Liver (tissue), 3 donors: ENCODE measurements around the gene TERF2IP.

Source experiments
- CTCF ChIP-seq: fragments of 150-350 bp; IDR thresholded peaks from 2 replicates; pipeline ENCODE4 v1.5.1; 2017; ENCODE audit warnings: improper control_type of control experiment, low read depth, low read length; ENCODE audit not compliant: missing input control
- JUND ChIP-seq, 2 donors: IDR thresholded peaks; 2 replicates each; pipeline ENCODE4 v1.6.1; 2016; ENCODE audit warnings: antibody characterized with exemption in 2 of 2
- RAD21 ChIP-seq, 2 donors: IDR thresholded peaks; 2 replicates each; pipeline ENCODE4 v1.6.1; 2016; ENCODE audit warnings: antibody characterized with exemption in 2 of 2, mild to moderate bottlenecking in 2 of 2
- SP1 ChIP-seq: IDR thresholded peaks from 2 replicates; pipeline ENCODE4 v1.6.1; 2018; ENCODE audit warnings: antibody characterized with exemption, mild to moderate bottlenecking
- donor health status: healthy.
- donor health status: healthy.

GRCh38 chr16:75624921-75625334 lies 22.6 kb upstream of the TERF2IP start:
- TF ChIP-seq JUND (IDR thresholded peaks at IDR 0.05) = no peak
- TF ChIP-seq CTCF = no peak
- no peak for TF ChIP-seq RAD21 (IDR thresholded peaks at IDR 0.05)
- TF ChIP-seq SP1 = no peak
